ENCODE data around the gene AIRE. TPM values are rescaled to one million over a fixed set of nuclear protein-coding genes. Genes with fewer than 3 reads are reported as not detected.

The AIRE gene
- total and polyA plus RNA-seq, 2 donors from 2014 or later = 0.09 to 0.25 TPM

GRCh38 chr21:44328242-44328895, 42.7 kb downstream of the AIRE start:
- FAIRE-seq = no peak
- intact Hi-C loops (cut with DNase I) = no loop called here
- H3K4me3 ChIP-seq (ENCODE audit: low read length in 3 of 3) = no peak overlapping the region
- no peak overlapping the region for H3K9ac ChIP-seq (ENCODE audit: low read length in 3 of 3)
- DNase-seq = no peak
- no peak overlapping the region for H3K27ac ChIP-seq (ENCODE audit: low read depth in 2 of 2, low read length in 2 of 2)
- no peaks in the 10 kb centered on the region for H3K9me3 ChIP-seq (ENCODE audit: control insufficient read depth in 2 of 3, insufficient read depth in 1 of 3, low read length in 3 of 3)
- H3K4me1 ChIP-seq (ENCODE audit: control insufficient read depth in 2 of 3, insufficient read depth in 2 of 3, low read depth in 1 of 3, low read length in 3 of 3) = peaks cover 0 to 2% (median 0%) of the 10 kb centered on the region in 3 donors
- TF ChIP-seq CTCF (IDR thresholded peaks at IDR 0.05; ENCODE audit: borderline replicate concordance, extremely low read depth, insufficient read depth) = no peak
- no peaks in the 10 kb centered on the region for H3K27me3 ChIP-seq (ENCODE audit: control insufficient read depth, insufficient read depth, low read length)
- H3K36me3 ChIP-seq (ENCODE audit: control insufficient read depth in 2 of 3, insufficient read depth in 3 of 3, low read length in 3 of 3) = peaks cover 0 to 13% (median 3%) of the 10 kb centered on the region in 3 donors

GRCh38 chr21:44329086-44329889, 43.6 kb downstream of the AIRE start:
- DNase-seq (peak in 3 of 5 donors; percentile 52 to 63 (median 60)), FAIRE-seq (no peak)
- no peaks in the 10 kb centered on the region for H3K9me3 ChIP-seq (ENCODE audit: control insufficient read depth in 2 of 3, insufficient read depth in 1 of 3, low read length in 3 of 3)
- no peak overlapping the region for H3K4me3 ChIP-seq (ENCODE audit: low read length in 3 of 3)
- H3K27me3 ChIP-seq (ENCODE audit: control insufficient read depth, insufficient read depth, low read length) = no peaks in the 10 kb centered on the region
- intact Hi-C loops (cut with DNase I) = no loop called here
- TF ChIP-seq CTCF (IDR thresholded peaks at IDR 0.05; ENCODE audit: borderline replicate concordance, extremely low read depth, insufficient read depth) = no peak
- H3K36me3 ChIP-seq (ENCODE audit: control insufficient read depth in 2 of 3, insufficient read depth in 3 of 3, low read length in 3 of 3) = peaks cover 0 to 8% (median 2%) of the 10 kb centered on the region in 3 donors
- H3K27ac ChIP-seq (ENCODE audit: low read depth in 2 of 2, low read length in 2 of 2) = peak overlapping the region in 1 of 2 donors; percentile 22
- H3K4me1 ChIP-seq (ENCODE audit: control insufficient read depth in 2 of 3, insufficient read depth in 2 of 3, low read depth in 1 of 3, low read length in 3 of 3) = peaks cover 0 to 4% (median 0%) of the 10 kb centered on the region in 3 donors
- H3K9ac ChIP-seq (ENCODE audit: low read length in 3 of 3) = no peak overlapping the region

GRCh38 chr21:44329971-44330681, 44.5 kb downstream of the AIRE start:
- Histone ChIP-seq H3K9me3 (ENCODE audit: control insufficient read depth in 2 of 3, insufficient read depth in 1 of 3, low read length in 3 of 3) (no peaks in the 10 kb centered on the region), H3K9ac (ENCODE audit: low read length in 3 of 3) (no peak overlapping the region), H3K27ac (ENCODE audit: low read depth in 2 of 2, low read length in 2 of 2) (no peak overlapping the region), H3K4me1 (ENCODE audit: control insufficient read depth in 2 of 3, insufficient read depth in 2 of 3, low read depth in 1 of 3, low read length in 3 of 3) (peaks cover 0 to 4% (median 0%) of the 10 kb centered on the region in 3 donors), H3K27me3 (ENCODE audit: control insufficient read depth, insufficient read depth, low read length) (no peaks in the 10 kb centered on the region), H3K4me3 (ENCODE audit: low read length in 3 of 3) (no peak overlapping the region), H3K36me3 (ENCODE audit: control insufficient read depth in 2 of 3, insufficient read depth in 3 of 3, low read length in 3 of 3) (peaks cover 0 to 4% (median 0%) of the 10 kb centered on the region in 3 donors)
- intact Hi-C loops (cut with DNase I) = no loop called here
- TF ChIP-seq CTCF (IDR thresholded peaks at IDR 0.05; ENCODE audit: borderline replicate concordance, extremely low read depth, insufficient read depth) = no peak
- DNase-seq (no peak), FAIRE-seq (no peak)
